ACC112 (cell line): Measurements from ENCODE around the gene NPM3.
A peak's percentile ranks its signal among the peaks of the same experiment; 100 is the strongest.

Experiments used
- H2AFZ ChIP-seq: fragments of 200-600 bp; sonication (generic); one replicate; pipeline ENCODE4 v1.6.0; 2017; ENCODE audit warnings: antibody characterized with exemption, low read length; ENCODE audit not compliant: unreplicated experiment
- H3K27ac ChIP-seq: fragments of 200-600 bp; sonication (generic); 2 replicates; pipeline ENCODE4 v1.5.1; 2014; ENCODE audit warnings: low read depth, mild to moderate bottlenecking, antibody characterized with exemption, low read length, moderate library complexity
- H3K27me3 ChIP-seq: fragments of 200-600 bp; sonication (generic); 2 replicates; pipeline ENCODE4 v1.6.1; 2014; ENCODE audit warnings: mild to moderate bottlenecking, antibody characterized with exemption, low read length, moderate library complexity, mixed read lengths; ENCODE audit not compliant: insufficient read depth
- H3K36me3 ChIP-seq: fragments of 200-600 bp; sonication (generic); 2 replicates; pipeline ENCODE4 v1.6.1; 2016; ENCODE audit warnings: mild to moderate bottlenecking, antibody characterized with exemption, low read length, moderate library complexity, mixed read lengths; ENCODE audit not compliant: insufficient read depth
- H3K4me1 ChIP-seq: fragments of 200-600 bp; sonication (generic); one replicate; pipeline ENCODE4 v1.6.1; 2016; ENCODE audit warnings: low read length, mixed read lengths; ENCODE audit not compliant: insufficient read depth, unreplicated experiment, control insufficient read depth
- H3K4me3 ChIP-seq: fragments of 200-600 bp; sonication (generic); 2 replicates; pipeline ENCODE4 v1.5.1; 2014; ENCODE audit warnings: mild to moderate bottlenecking, low read depth, low read length
- H3K79me2 ChIP-seq: fragments of 200-600 bp; sonication (generic); one replicate; pipeline ENCODE4 v1.6.0; 2016; ENCODE audit warnings: low read length; ENCODE audit not compliant: control insufficient read depth, unreplicated experiment, insufficient read depth

Gene NPM3

DNA sequence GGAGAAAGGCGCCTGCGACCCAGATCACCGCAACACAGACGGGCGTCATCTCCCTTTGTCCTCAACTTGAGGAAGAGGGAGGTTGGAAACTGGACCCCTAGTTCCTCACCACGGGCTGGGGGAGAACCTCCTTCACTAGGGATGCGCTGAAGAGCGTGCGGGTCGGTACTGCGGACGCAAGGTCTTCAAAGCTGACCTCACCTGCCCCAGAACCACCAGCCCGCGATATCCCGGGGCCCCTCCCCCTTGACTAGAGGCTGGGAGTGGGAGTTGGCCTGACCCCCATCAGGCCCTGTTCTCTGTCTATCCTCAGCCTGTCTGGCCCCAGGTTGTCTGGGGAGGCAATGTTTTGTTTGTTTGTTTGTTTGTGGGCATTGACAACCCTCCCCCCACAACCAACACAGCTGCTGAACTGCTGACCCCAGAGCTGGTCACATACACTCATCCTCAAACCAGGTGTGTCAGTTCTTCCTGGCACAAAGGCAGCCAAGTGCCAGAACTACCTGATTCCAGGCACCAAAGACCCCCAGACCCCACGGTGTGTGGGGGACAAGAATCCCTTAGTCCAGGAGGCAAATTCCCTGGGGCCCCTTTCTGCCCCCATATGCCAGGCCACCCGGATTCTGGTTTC, 2.9 kb downstream of the NPM3 start:
- Histone ChIP-seq H2AFZ (peak overlapping the region; percentile 13), H3K27me3 (peaks cover 21% of the 10 kb centered on the region), H3K4me1 (peaks cover 25% of the 10 kb centered on the region), H3K36me3 (no peaks in the 10 kb centered on the region), H3K79me2 (peaks cover 7% of the 10 kb centered on the region), H3K4me3 (peak overlapping the region; percentile 28), H3K27ac (no peak overlapping the region)

DNA sequence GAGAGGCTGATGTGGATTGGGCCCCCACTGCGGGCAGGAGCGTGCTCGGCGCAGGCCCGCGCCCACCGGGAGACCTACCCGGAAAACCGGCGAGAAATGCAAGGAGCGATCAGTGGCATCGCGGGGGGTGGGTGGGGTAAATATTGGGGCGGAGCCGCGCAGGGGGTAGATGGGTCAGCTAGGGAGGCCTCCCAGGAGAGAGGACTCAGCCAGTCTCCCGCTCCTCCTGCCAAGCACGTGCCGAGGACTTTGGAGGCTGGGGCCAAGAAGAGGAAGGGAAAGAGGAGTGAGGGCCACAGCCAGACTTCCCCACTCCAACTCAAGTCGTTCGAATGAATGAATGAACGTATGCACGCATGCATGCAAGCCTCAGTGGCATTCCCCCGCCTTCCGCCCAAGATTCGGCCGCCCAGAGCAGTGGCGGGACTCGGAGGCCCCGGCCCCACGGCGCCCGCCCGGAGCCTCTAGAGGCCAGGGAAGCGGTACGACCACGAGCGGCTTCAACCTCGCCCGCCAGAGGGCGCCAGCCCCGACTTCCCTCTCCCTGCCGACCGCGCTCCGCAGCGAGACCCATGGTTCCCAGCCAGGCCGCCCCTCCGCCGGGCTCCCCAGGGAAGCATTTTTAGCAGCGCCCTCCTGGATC, 3.6 kb downstream of the NPM3 start:
- peak overlapping the region; percentile 28 for H3K4me3 ChIP-seq
- H3K27me3 ChIP-seq, result peaks cover 27% of the 10 kb centered on the region
- H3K79me2 ChIP-seq, result peaks cover 7% of the 10 kb centered on the region
- H3K4me1 ChIP-seq, result peaks cover 23% of the 10 kb centered on the region
- H2AFZ ChIP-seq, result peak overlapping the region; percentile 13
- H3K27ac ChIP-seq, result no peak overlapping the region
- no peaks in the 10 kb centered on the region for H3K36me3 ChIP-seq

DNA sequence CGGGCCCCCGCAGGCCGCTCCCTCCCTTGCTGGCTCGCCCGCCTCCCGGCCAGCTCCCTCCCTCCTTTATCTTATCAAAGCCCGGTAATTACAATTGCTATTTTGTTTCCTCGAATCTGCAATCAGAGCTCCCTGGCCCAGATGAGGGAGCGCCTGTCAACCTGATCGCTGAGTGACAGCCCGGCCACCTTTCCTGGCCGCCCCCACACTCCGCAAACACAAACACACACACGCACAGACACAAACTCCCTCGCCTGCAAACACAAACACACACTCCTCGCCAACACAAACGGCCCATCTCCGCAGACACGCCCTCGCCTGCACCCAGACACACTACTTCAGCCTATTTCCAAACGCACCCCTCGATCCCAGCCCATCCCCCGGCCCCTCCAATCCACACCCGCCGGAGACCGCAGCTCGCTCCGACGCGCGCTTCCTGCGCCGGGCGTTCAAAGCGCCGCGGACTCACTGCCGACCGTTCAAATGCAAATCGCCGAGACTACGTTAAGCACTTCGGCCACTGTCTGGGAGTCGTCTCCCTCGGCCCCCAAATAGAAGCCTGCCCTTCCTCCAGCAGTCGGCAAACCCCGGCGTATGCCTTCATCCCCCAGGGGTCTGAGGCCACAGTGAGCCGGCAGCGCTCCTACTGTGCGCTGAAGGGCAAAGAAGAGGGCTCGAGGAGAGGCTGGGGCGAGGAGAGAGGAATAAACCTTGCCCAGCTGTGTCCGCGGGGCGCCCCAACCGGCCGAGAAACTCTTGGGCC, 4.3 kb downstream of the NPM3 start:
- Histone ChIP-seq H3K36me3 (no peaks in the 10 kb centered on the region), H3K4me1 (peaks cover 16% of the 10 kb centered on the region), H3K27me3 (peaks cover 34% of the 10 kb centered on the region), H3K4me3 (peak overlapping the region; percentile 28), H3K27ac (no peak overlapping the region), H2AFZ (no peak overlapping the region), H3K79me2 (peaks cover 7% of the 10 kb centered on the region)

DNA sequence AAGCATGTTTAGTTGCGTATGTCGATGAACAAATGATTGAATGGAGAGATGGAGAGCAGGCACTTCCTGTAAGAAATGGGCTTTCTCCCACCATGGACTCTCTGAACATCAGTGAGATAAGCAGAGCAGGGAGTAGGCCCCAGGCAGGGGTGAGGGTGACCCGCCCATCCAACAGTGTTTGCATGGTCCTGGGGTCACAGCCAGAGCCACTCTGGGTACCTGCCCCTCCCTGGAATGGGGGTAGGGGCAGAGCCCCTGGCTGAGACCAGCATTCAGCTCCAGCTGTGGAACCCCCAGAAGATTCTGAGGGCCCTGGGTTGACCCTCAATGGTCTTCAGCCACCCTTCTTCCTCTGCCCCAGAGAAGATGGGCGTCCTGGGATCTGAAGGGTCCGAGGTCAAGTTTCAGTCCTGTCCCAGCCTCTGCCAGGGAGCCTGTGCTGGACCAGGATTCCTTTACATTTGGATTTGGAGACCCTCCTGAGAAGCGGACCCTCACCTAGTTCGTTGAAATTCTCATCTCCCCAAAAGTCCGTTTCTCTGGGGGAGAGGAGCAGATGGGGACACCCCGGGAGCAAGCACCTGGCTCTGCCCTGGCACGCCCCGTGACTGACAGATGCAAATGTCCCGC, 5.0 kb downstream of the NPM3 start:
- peaks cover 41% of the 10 kb centered on the region for H3K27me3 ChIP-seq
- H3K36me3 ChIP-seq, result no peaks in the 10 kb centered on the region
- H3K79me2 ChIP-seq, result peaks cover 7% of the 10 kb centered on the region
- H2AFZ ChIP-seq, result no peak overlapping the region
- peaks cover 13% of the 10 kb centered on the region for H3K4me1 ChIP-seq
- H3K4me3 ChIP-seq, result no peak overlapping the region
- H3K27ac ChIP-seq, result no peak overlapping the region

DNA sequence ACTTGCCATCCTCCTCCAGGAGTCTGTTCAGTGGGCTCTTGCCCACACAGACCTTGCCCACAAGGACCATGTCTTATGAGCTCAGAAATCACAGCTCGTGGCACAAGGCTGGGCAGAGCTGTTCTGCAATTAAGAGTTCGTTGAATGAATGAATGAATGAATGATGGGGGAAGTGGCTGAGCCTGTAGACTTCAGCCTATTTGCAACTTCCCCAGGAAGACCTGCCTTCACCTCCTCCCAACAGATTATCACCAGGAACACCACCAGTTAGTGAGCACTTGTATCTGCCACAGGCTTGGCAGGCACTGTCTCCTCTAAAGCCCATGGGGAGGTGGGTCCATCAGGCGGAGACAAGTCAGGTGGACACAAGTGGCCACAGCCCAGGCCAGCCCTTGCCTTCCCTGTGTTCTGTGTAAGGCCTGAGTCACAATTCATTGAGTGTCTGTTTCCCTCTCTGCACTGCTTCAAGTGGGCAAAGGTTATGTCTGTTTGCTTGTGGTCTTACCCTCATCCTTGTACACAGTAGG, 5.6 kb downstream of the NPM3 start:
- Histone ChIP-seq H3K36me3 (no peaks in the 10 kb centered on the region), H3K4me1 (peaks cover 13% of the 10 kb centered on the region), H3K27me3 (peaks cover 47% of the 10 kb centered on the region), H3K79me2 (peaks cover 6% of the 10 kb centered on the region), H3K4me3 (no peak overlapping the region), H3K27ac (no peak overlapping the region), H2AFZ (no peak overlapping the region)

DNA sequence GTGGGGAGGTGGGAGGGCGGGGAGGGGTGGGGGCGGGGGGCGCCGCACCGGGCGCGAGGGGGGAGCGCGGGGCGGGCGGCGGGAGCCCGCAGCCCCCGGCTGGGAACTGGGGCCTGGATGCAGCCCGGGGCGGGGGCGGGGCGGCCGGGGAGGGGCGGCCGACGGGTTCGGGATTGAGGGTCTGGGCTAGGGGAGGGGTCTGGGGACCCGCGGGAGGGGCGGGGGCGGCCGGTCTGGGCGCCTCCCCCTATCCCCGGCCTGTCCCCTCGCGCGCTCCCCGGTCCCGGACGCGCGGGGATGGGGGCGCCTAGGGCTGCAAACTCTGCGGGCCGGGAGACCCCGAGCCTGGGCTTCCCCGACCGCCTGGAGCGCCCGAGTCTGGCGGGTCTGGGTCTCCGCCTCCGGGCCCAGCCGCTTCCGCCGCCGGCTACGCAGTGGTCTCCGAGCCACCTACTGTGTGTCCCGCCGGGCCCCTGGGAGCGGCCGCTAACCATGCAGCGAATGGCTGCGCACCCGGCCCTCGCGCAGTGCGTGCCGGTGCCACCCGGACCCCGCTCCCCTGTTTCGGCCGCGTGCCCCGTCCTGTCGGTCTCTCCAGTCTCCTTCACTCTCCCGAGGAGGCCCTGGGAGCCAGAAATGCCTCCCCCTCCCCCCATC, 7.0 kb downstream of the NPM3 start:
- Histone ChIP-seq H3K4me3 (no peak overlapping the region), H3K36me3 (no peaks in the 10 kb centered on the region), H3K27ac (no peak overlapping the region), H2AFZ (no peak overlapping the region), H3K4me1 (peaks cover 7% of the 10 kb centered on the region), H3K79me2 (no peaks in the 10 kb centered on the region), H3K27me3 (peaks cover 56% of the 10 kb centered on the region)

DNA sequence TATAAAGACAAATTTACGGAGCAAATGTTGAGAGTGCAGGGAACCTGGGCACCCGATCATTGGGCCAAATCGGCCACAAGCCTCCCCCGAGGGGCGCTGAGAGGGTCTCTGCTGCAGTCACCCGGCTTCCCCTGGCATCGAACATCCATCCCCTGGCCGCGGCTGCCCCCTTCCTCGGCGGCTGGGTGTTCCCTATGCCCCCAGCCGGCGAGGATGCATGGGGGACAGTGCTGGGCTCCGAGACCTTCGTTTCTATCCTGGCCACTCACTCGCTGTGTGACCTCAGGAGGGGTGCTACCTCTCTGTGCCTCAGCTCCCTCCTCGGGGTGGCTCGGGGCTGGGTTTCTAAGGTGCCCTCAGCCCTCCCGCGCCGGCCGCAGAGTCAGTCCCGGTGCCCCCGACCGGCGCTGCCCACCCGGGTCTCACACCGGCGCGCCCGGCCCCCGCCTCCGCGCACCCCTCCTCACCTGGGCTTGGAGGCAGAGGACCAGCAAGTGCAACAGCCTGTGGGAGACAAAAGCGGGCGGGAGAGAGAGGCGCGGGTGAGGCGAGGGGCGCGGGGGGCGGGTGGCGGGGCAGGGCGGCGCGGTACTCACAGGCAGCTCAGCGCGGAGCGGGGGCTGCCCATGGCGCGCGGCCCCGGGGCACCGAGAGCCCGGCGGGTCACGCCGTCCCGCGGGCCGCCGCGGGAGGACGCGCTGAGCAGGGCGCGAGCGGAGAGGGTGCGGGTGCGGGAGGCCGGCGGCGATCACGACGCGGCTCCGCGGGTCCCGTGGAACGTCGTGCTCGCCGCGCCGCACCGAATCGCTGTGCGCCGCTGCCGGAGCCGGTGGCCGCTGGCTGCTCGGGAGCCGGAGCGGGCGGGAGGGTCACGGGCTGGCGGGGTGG, 7.7 kb downstream of the NPM3 start, which contains the start of gene FGF8:
Gene FGF8, minus strand, starts transcription at position 842 of the 888 bp plus-strand sequence. Its CDS starts 214 bp downstream, at position 628.
- Histone ChIP-seq H2AFZ (no peak within 1 kb of the TSS), H3K36me3 (no peaks in the 10 kb centered on the region), H3K27ac (no peak within 1 kb of the TSS), H3K4me1 (peaks cover 1% of the 10 kb centered on the region), H3K79me2 (no peaks in the 10 kb centered on the region), H3K27me3 (peaks cover 56% of the 10 kb centered on the region), H3K4me3 (no peak within 1 kb of the TSS)

DNA sequence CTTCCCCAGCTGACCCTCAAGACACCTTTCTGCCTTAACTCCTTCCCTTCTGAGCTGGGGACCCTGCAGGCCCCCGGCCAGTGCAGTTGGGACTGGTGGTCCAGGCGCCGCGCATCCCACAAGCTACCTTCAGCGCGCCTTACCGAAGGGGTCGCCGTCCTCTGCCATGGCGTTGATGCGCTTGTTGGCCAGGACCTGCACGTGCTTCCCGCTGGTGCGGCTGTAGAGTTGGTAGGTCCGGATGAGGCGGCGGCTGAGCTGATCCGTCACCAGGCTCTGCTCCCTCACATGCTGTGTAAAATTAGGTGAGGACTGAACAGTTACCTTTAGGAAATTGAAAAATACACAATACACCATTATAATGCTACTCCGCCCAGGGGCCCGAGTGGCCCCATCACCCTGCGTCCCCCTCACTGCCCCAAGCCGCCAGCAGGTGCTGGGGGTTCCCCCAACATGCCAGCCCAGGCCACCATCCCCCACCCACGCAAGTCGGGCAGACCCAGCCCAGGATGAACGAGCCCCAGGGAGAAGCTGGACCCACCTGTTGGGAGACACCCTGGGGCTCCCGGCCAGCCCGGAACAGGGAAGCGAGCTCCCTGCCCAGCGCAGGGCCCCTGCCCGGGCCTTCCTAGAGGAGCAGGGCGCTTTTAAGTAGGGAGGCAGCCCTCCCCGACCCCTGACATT, 8.5 kb downstream of the NPM3 start:
- Histone ChIP-seq H3K4me3 (no peak overlapping the region), H3K79me2 (no peaks in the 10 kb centered on the region), H3K27me3 (peaks cover 56% of the 10 kb centered on the region), H3K27ac (no peak overlapping the region), H2AFZ (no peak overlapping the region), H3K4me1 (no peaks in the 10 kb centered on the region), H3K36me3 (no peaks in the 10 kb centered on the region)

DNA sequence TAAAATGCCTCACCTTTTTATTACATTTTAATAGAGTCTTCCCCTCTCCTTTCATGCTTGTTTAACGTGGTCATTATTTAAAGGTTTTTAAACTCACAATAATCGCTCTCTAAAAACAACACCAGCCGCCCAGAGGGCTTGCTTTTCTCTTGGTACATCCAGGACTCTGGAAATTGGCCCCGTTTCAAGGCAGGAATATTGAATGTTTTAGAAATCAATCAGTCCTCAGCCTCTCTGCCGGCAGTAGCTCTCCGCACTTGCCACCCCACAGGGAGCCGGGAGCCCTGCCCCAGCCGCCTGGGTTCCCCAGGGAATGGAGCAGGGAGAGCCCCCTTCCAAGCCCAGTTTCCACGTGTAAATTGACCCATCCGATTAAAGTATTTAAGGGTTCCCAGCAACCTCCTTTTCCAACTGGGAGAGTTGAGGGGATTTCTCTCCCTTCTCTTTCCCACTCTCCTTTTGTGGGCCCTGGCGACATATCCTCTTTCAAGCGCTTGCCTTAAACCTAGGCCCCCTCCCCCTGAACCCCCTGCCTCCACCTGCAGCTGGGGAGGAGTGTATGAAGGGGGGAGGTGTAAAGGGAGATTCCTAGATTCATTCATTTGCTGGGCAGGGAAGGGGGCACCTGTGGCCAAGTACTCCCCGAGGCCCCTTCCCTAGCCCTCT, 9.2 kb downstream of the NPM3 start:
- Histone ChIP-seq H3K79me2 (no peaks in the 10 kb centered on the region), H3K27ac (no peak overlapping the region), H3K36me3 (no peaks in the 10 kb centered on the region), H3K4me3 (no peak overlapping the region), H3K27me3 (peaks cover 54% of the 10 kb centered on the region), H2AFZ (no peak overlapping the region), H3K4me1 (no peaks in the 10 kb centered on the region)
